NCI-H128 (cell line): ENCODE data around the gene PTPRS.

Experiments
- DNase-seq: peaks from one replicate; lab custom pipeline; 2025; ENCODE audit not compliant: unreplicated experiment; lab: John Stamatoyannopoulos, UW

The PTPRS gene

GRCh38 chr19:5309438-5310204, 31.0 kb downstream of the PTPRS start:
- DNase-seq, result no peak

- DNase-seq, result no peak
These were observed 31.9 kb downstream of the PTPRS start for GRCh38 chr19:5308451-5309437.

GRCh38 chr19:5307655-5308054, 33.0 kb downstream of the PTPRS start:
- DNase-seq, result no peak

- no peak for DNase-seq
These were observed 35.4 kb downstream of the PTPRS start for GRCh38 chr19:5305163-5305562.

- DNase-seq, result no peak
These were observed 36.1 kb downstream of the PTPRS start for GRCh38 chr19:5304486-5304885.

GRCh38 chr19:5303208-5303607, 37.4 kb downstream of the PTPRS start:
- DNase-seq, result no peak

- DNase-seq, result no peak
These were observed 38.2 kb downstream of the PTPRS start for GRCh38 chr19:5302396-5302795.

- DNase-seq, result no peak
These were observed 41.5 kb downstream of the PTPRS start for GRCh38 chr19:5299137-5299536.

- DNase-seq, result no peak
These were observed 42.1 kb downstream of the PTPRS start for GRCh38 chr19:5298471-5298901.

- no peak for DNase-seq
These were observed 43.3 kb downstream of the PTPRS start for GRCh38 chr19:5297272-5297669.

GRCh38 chr19:5296457-5297271, 43.9 kb downstream of the PTPRS start:
- DNase-seq, result no peak

- no peak for DNase-seq
These were observed 44.6 kb downstream of the PTPRS start for GRCh38 chr19:5296021-5296420.

GRCh38 chr19:5294403-5295160, 46.0 kb downstream of the PTPRS start:
- DNase-seq, result no peak

GRCh38 chr19:5293612-5294378, 46.8 kb downstream of the PTPRS start:
- DNase-seq, result no peak

GRCh38 chr19:5292822-5293611, 47.6 kb downstream of the PTPRS start:
- peak; percentile 28 for DNase-seq

- DNase-seq, result no peak
These were observed 48.2 kb downstream of the PTPRS start for GRCh38 chr19:5292453-5292821.

GRCh38 chr19:5291588-5292193, 48.9 kb downstream of the PTPRS start:
- DNase-seq, result no peak
